T-helper 9 cell (primary cell): ENCODE measurements around the gene HMGB2.

Experiments used
- DNase-seq: peaks from one replicate; pipeline ENCODE4 v3.0.0-alpha.2; 2020
- total RNA-seq, 2 donors: gene quantifications; one replicate each; lab custom pipeline; 2026; lab: John Stamatoyannopoulos, UW

Gene HMGB2
- 95.1 to 164 reads per million in 2 donors for total RNA-seq

GRCh38 chr4:173334085-173334890, at the start of gene HMGB2:
HMGB2 (minus strand) TSS chr4:173334358; CDS start chr4:173333649, 709 bp downstream.
- peak; percentile 99 for DNase-seq

DNA sequence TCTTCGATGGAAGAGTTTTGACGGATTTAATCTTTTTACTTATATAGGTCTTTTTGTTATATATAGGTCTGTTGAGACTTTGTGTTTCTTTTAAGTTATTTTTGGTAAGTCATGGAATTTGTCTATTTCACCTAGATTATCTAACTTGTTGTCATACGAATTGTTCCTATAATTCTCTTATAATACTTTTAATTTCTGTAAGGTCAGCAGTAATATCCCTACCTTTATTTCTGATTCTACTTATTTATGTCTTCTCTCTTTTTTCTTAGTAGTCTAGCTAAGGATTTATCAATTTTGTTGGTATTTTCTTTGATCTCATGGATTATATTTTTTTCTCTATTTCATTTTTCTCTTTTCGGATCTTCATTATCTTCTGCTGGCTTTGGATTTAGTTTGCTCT, 48.2 kb upstream of the HMGB2 start:
- no peak for DNase-seq

DNA sequence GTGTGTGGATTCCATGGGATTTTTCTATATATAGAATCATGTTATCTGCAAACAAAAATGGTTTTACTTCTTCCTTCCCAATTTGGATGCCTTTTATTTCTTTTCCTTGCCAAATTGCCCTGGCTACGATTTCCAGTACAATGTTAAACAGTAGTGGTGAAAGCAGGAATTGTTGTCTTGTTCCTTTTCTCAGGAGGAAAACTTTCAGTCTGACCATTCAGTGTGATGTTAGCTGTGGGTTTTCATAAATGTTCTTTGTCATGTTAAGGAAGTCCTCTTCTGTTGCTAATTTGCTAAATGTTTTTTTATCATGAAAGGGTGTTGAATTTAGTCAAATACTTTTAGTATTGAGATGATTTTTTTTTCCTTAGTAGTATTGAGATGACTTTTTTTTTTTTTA, 47.5 kb upstream of the HMGB2 start:
- DNase-seq, result no peak

DNA sequence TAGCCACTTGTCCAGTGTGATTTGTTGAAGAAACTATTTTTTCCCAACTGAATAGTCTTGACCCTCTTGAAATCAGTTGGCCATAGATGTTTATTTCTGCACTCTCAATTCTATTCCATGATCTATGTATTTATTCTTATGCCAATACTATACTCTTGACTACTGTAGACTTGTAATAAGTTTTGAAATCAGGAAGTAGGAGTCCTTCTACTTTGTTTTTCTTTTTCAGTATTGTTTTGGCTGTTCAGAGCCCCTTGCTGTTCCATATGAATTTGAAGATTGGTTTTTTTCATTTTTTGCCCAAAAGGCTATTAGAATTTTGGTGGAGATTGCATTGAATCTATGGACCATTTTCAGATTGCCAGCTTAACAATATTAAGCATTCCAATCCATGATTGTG, 46.8 kb upstream of the HMGB2 start:
- DNase-seq, result no peak

- DNase-seq, result no peak
These were observed 45.8 kb upstream of the HMGB2 start for GRCh38 chr4:173379929-173380328.

- no peak for DNase-seq
These were observed 40.4 kb upstream of the HMGB2 start for GRCh38 chr4:173374588-173374987.

DNA sequence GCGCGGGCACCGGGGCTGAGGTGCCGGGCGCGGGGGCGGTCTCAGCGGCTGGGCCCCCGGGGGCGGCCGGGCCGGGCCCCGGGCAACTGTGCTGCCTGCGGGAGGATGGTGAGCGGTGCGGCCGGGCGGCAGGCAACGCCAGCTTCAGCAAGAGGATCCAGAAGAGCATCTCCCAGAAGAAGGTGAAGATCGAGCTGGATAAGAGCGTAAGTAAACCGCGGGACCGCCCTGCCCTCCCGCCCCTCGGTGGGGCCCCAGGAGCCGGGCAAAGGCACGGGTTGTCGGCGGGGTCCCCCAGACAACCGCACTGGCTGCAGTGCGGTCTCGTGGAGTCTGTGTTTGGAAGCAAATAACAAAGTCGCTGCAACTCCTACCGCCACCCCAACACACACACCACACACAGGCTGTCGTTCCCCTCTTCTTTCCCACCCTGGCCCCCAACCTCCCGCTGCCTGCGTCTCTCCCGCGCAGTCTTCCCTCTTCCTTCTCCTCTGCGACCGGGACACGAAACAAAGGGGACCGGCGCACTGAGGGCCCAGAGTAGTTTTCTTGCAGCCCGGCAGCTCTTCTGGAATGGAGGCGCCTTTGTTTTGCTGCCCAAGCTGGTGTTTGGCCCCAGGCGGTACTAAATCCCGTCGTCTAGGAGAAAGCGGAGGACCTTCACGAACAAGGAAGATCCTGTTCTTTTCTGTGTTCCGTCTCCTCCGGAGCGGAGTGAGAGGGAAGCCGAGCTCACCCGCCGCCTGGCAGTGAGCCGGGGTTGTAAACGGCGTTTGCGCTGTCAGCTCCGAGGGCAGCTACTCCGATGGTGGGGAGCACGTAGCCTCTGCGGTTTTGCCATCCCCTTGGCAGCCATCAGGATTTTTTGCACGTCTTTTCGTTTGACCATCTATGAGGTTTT, 37.4 kb upstream of the HMGB2 start:
- peak; percentile 30 for DNase-seq

DNA sequence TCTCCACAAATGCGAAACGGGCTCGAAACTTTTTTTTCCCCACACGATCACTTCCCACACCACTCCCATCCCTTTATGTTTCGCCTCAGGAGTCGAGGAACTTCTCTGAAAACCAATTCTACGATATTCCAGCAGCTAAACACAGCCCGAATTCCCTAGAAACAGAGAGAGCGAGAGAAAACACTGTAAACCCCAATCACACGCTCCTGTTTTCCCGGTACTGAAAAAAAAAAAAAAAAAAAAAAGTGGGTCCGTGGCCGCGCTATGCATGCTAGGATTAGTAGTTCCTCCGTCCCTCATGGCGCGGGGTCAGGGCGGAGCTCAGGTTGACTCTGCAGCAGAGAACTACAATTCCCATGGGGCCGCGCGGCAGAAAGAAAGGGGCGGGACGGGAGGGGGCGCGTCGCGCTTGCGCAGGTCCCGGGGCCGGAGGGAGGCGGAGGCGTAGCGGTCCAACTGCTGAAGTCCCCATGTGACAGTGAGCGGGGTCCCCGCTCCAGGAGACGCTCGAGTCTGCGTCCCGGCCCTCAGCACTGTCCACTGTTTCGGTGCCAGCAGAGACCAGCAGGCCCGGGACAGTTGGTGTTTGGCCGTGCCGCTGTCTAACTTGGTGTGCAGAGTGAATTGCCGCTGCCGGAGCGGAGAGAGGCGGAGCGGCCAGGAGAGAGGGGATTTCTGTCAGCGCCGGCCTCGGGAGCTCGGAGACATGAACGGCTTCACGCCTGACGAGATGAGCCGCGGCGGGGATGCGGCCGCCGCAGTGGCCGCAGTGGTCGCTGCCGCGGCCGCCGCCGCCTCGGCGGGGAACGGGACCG, 36.5 kb upstream of the HMGB2 start, which contains the start of gene SAP30:
Gene SAP30, plus strand, starts transcription at position 478 of the 815 bp plus-strand sequence. Its CDS starts 229 bp downstream, at position 707.
- DNase-seq, result peak; percentile 98

DNA sequence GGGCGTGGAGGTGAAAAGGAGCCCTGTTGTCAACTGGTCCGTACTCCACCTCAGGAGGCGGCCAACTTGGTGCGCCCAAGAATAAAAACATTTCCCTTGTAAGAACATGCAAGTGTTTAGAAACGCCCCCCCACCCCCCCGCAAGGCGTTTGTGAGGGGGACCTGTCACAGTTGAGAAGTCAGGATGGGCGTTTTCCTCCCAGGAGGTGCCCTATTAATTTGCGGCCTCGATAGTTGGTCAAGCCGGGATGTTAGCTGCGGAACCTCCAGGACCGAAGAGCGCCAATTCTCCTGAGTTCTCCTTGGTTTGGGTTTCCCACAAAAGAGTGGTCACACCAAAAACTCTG, 35.9 kb upstream of the HMGB2 start:
- peak; percentile 41 for DNase-seq

DNA sequence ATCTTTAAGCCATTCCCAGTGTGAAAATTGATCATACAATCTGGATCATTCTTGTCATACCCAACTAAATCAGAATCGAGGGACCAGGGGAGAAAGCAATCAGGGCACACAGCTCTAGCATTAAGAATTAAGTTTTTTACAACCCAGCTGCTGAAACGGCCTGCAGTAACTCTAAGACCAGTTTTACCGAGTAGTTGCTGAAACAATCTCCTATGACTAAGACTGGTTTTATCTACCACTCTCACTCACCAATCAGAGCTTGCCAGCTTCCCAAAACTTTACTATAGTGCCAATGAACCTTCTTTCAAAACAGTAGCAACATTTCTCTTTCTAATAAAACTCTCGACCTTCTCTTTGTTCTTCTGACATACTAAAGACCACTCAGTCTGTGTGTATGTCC, 33.8 kb upstream of the HMGB2 start:
- DNase-seq, result no peak

GRCh38 chr4:173367285-173367684, 33.1 kb upstream of the HMGB2 start:
- DNase-seq, result no peak

- DNase-seq, result no peak
These were observed 31.3 kb upstream of the HMGB2 start for GRCh38 chr4:173365359-173365996.

DNA sequence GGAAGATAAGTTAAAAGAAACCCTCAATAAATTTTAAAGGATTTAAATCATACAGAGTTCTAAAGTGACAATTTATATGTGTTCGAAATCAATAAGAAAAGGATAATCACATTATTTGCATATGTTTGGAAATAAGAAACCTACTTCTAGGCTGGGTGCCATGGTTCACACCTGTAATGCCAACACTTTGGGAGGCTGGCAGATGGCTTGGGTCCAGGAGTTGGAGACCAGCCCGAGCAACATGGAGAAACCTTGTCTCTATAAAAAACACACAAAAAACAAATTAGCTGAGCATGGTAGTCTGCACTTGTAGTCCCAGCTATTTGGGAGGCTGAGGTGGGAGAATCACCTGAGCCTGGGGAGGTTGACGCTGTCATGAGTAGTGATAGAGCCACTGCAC, 28.5 kb upstream of the HMGB2 start:
- DNase-seq, result no peak

GRCh38 chr4:173360587-173361221, 26.5 kb upstream of the HMGB2 start:
- DNase-seq, result no peak

DNA sequence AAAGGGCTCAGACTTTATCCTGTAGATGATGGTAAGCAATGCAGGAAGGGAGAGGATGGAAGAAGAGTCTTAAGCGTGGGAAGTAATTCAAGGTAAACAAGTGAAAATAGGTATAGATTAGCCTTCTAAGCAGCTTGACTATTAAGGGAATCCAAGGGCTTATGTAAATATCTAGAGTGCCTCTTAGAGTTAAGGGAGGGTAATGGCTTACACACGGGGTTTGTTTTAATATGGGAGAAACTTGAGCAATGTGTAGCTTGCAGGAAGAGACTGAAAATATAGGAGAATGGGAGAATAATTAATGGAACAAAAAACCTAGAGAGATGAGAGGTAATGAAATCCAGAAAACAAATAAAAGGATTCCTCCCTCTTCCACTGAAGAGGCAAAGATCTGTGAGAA, 23.8 kb upstream of the HMGB2 start:
- no peak for DNase-seq

GRCh38 chr4:173347467-173347866, 13.3 kb upstream of the HMGB2 start:
- no peak for DNase-seq

DNA sequence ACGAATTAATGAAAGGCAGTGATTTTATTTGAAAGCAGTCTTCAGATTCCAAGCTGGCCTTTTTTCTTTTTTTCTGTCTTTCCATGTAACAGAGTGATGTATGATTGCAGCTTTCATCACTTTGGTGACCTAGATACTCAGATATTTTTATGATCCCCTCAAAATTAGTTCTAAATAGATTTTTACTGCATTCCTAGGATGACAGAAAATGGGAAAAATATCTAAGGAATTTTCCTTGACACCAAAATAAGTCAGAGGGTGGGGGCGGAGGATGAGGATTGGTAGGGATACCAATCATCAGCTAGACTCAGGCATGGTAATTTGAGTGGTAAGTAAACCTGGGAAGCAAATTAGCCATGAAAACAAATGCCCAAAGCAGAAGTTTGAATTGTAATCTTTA, 11.9 kb upstream of the HMGB2 start:
- DNase-seq, result no peak

DNA sequence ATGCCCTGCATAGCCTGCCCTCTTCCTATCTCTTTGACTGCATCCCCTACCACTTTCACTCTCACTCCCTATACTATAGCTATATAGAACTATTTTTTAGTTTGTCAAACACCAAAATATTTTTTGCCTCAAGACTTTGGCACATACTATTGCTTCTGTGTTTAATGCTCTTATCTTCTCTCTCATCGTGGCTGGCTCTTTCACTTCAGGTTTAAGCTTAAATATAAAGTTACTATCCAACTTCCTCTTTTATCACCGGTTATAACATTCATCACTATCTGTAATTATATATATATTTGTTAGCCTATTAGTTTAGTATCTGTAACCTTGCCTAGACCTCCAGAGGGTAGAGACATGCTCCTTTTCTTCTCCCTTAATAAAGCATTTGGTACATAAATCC, 11.5 kb upstream of the HMGB2 start:
- DNase-seq, result no peak

DNA sequence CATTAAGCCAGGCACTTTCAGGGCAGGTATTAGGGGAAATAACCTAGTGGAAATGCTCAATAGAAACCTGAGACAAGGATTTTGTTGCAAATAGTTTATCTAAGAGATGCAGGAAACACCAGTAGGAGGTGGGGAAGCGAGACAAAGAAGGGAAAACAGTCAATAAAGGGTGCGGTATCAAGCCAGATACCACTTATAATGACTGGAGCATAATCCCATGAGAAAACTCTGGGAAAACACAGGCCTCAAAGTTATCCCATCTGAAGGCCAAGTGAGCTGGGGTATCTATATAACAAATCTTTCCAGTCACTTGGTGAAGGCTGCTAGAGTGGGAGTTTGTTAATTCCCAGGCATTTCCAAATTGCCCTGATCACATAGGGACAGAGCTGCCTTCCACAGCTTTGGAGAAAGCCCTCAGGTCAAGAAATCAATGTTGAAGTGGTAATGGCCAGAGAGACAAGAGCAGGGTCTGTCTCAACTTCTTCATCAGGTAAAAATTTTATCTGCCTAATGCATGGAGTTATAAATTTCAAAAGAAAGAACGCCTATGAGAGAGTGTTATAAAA, 9.8 kb upstream of the HMGB2 start:
- no peak for DNase-seq

GRCh38 chr4:173337463-173337862, 3.3 kb upstream of the HMGB2 start:
- no peak for DNase-seq
